GM18498 (cell line): ENCODE measurements around the gene MGME1.

Source experiments
- ATAC-seq: cut with Tn5 transposase; IDR thresholded peaks from one replicate; pipeline ENCODE4 v1.9.1; 2021; ENCODE audit warnings: mild to moderate bottlenecking, moderate library complexity; ENCODE audit not compliant: unreplicated experiment

MGME1 gene, protein sequence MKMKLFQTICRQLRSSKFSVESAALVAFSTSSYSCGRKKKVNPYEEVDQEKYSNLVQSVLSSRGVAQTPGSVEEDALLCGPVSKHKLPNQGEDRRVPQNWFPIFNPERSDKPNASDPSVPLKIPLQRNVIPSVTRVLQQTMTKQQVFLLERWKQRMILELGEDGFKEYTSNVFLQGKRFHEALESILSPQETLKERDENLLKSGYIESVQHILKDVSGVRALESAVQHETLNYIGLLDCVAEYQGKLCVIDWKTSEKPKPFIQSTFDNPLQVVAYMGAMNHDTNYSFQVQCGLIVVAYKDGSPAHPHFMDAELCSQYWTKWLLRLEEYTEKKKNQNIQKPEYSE

GRCh38 chr20:17968366-17969277 is at the start of gene MGME1, which contains the start of gene SNX5:
TSS of gene MGME1 (plus strand) at chr20:17969018. CDS start at chr20:17969860, 842 bp downstream.
TSS of gene SNX5 (minus strand) at chr20:17968794. CDS start at chr20:17968425, 369 bp downstream.
- peak; percentile 78 for ATAC-seq

DNA sequence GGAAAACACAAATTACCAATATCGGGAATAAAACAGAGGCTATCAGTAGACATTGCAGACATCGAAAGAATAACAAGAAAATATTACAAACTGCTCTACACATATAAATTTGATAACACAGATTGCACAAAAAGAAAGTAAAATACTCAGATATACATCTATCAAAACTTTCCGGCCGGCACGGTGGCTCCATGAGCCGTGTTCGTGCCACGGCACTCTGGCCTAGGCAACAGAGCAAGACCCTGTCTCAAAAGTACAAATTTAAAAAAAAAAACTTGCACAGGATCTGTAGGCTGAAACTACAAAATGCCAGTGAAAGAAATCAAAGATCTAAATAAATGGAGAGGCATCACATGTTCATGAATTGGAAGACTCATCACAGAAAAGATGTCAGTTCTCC is 49.7 kb upstream of the MGME1 start:
- no peak for ATAC-seq

DNA sequence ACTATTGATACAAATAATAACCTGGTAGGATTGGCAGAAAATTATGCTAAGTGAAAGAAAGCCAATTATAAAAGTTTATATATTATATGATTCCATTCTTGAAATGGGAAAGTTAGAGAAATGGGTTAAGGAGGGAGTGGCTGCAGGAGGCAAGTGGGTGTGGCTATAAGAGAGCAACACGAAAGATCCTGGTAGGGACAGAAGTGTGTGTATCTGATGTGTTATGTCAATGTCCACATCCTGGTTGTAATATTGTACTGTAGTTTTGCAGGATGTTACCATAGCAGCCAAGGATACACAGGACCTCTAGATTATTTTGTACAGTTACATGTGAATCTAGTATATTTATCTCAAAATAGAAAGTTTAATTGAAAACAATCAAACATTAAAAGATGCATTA is 47.0 kb upstream of the MGME1 start:
- no peak for ATAC-seq

DNA sequence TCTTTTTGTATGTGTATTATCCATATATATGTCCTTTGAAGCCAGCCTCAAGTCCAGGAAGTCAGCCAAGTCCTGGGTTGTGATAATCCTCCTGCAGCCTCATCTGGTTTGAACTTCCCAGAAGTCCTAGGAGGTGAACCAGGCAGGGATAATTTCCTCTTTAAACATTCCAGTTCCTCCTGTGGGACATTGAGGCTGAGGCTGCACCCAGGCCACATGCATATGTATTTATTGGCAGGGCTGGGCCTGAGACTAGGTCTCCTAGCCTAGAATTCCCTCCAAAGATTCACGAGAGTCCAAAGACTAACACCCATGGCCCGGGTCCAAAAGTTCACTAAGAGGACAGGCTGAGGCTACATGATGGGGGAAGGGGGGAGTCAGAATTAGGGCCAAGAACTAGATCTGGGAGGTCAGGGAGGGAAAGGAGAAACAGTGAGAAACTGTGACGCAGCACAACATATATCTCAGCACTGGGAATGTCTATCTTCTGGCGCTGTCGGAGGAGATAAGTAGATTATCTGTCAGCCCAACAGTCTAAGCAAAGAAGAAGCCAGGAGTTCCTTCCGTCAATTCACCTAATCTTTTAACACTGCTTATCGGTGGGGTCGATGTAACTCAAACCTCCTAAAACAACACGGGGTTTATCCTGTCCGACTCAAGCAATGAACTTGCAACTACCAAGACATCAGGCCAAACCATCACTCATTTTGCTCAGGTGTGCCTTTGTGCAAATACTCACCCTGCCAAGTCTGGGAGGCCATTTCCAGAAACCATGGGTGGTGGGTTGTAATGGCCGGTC is 43.5 kb upstream of the MGME1 start:
- no peak for ATAC-seq

DNA sequence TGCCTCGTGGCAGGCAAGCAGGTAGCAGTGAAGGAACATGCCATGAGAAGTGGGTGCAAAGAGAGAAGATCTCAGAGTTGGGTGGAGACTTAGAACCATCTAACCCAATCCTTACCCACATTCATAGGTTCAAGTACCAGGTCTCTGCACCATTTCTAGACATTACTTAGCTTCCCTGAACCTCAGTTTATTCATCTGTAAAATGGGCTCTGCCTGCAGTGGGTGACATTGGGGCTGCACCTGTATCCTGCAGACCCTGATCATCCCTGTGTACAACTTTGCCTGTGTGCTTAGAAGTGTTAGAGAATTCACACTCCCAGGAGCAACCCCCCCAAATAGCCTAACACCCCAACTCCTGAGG is 42.9 kb upstream of the MGME1 start:
- ATAC-seq: no peak

DNA sequence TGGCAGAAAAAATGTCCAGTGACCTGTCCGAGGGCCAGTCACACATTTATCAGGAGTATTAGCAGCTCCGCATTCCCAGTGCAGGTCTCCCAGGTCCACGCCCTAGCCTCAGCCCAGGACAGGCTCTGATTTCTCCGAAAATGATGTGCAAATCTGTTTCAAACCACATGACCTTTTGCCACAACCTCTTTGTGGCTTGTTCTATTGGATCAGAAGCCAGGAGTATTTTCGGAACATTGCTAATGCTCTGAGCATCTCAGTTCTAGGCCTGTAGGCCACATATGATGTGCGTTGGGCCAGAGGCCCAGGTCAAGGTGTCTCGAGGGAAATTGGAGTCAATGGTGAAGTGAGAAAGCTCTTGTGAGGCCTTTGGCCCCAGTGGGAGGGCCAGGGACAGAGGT is 40.6 kb upstream of the MGME1 start:
- ATAC-seq: no peak

GRCh38 chr20:17928633-17929311 is 40.0 kb upstream of the MGME1 start:
- no peak for ATAC-seq

DNA sequence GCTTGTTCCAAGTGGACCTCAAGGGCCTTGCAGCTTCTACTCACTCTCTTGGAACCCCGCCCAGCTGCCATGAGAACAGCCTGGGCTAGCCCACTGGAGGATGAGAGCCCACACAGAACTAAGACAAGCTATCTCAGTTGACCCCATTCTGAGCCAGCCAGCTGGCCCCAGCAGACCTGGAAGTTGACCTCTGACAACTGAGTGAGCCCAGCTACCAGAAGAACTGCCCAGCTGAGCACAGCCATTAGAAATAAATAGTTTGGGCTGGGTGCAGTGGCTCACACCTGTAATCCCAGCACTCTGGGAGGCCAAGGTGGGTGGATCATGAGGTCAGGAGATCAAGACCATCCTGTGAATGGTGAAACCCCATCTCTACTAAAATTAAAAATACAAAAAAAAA is 37.3 kb upstream of the MGME1 start:
- no peak for ATAC-seq

- ATAC-seq: no peak
Observed at GRCh38 chr20:17932396-17932795, 36.4 kb upstream of the MGME1 start.

DNA sequence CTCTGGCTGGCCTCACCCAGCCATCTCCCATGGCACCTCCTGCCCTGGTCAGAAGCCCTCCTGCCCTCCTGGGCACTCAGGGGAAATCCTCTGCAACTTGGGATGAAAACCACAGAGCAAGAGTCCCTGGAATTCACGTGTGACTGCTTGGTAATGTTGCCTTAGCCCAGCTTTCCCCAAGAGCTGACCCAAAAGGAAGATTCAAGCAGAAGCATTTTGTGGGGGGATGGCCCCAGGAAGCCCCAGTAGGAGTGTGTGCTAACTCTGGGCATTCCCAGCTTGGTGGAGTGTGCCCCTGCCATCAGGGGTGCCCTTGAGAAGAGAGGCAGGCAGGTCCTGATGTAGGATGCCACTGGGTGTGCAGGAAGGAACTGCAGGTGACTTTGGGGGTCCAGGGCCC is 35.7 kb upstream of the MGME1 start:
- no peak for ATAC-seq

DNA sequence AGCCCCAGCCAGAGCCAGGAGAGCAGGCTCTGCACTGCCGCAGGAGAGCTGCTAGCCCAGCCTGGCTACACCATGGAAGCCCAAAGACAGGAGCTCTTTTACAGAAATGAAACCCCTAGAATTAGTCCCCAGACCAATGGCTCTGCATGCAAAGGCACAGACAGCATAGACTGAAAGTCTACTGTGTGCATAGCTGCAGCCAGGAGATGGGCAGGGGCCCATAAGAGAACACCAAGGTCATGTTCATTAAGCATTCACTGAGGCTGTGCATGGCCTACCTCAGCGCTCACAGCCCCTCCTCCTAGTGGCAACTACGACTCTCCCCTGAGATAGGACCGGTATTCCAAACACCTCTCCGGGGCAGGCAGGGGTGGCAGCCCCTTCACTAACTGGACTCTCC is 35.1 kb upstream of the MGME1 start:
- peak; percentile 53 for ATAC-seq

DNA sequence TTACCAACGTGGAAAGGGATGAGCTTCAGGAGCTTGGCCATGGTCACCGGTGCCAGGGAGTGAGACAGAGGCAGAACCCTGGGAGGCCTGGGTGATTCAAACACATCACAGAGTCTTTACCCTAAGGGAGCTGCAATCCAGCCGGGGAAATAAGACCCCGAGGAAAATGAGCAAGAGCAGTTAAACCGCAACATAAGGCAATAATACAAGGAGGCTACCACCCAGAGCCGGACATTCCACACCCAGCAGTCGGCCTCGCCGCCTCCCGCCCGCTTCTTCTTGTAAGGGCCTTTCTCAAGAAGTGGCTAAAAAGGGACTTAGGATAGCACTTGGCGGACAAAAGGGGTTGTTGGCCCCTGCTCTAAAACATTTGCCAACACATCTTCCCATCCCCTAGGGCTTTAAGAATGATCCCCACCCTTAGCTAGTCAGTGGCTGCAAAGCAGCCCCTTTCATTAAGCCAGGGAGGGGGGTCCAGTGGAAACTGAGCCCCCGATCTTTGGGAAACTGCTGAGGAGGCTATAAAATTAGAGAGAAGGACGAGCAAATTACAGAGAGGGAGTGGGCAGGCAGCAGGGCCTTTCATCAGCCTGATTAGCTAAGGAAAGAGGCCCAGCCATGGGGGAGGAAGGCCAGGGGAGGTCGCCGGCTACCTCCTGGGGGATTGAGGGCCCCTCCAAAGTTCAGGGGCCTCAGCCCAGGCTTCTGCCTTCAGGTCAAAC is 34.5 kb upstream of the MGME1 start:
- ATAC-seq: no peak

DNA sequence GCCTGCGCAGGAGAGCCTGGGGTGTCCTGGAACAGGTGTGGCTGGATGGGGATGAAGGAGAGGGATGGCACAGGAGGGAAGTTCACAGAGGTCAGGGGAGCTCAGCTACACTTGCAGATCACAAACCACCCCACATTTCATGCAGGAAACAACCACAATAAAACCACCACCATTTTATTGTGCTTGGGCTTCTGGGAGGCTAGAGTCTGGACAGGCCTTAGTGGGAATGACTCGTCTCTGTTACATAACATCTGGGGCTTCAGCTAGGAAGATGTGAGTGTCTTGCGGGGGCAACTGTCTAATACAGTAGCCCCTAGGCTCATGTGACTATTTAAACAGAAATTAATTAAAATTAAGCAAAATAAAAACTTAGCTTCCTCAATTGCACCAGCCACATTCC is 33.6 kb upstream of the MGME1 start:
- no peak for ATAC-seq

DNA sequence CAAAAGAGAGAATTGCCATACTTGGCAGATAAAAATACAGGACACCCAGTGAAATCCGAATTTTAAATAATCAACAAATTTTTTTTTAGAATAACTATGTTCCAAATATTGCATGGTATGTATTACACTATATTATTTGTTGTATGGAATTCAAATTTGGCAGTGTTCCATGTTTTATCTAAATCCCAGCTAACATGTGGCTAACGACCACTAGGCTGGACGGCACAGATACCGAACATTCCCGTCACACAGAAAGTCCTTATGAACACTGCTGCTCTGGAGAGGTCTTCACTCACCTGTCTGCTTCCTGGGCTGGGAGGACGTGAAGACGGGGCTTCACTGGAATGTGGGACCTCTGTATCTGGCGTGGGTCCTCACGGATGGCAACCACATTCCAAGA is 33.1 kb upstream of the MGME1 start:
- ATAC-seq: no peak

- no peak for ATAC-seq
Observed at GRCh38 chr20:17936286-17936760, 32.5 kb upstream of the MGME1 start.

DNA sequence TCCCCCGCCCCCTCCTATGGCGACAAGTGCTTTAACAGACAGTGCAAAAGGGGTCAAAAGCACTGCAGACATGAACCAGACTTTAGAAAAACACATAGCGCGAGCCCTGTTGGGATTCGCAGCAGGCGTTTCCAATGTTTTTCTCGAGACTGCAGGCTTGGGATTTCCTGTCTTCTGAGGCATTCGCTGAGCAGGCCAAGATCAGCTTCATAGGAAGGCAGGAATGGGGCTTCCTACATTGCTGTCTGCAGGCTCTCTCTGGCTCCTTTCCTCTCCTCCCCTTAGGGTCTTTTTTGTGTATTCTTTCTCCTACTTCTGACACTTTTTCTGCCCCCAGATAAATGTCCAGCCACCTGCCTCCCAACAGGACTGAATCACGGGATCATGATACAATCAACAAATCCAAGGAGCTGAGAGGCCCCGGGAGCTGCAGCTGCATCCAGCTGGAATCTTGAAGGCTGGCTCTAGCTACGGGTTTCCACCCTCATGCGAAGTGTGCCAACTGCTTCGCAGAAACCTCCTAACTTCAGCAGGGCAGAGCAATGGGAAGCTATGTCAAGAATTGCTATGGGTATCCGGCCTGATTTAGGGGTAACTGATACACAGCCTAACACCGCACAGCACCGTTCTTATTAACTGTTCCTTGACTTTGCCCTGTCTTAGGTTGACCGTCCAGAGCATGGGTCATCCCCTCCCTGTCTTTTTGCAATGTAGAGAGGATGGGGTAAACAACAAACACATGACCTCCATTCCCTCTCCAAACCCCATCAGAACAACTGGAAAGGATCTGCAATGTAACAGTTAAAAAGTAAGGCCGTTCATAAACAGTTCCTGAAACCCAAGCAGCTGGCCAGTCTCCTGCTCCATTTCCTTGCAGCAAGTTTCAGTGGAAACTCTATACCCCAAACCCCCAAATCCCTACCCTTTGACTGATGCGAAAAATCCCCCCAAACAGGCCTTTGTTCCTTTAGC is 31.8 kb upstream of the MGME1 start:
- ATAC-seq: no peak

DNA sequence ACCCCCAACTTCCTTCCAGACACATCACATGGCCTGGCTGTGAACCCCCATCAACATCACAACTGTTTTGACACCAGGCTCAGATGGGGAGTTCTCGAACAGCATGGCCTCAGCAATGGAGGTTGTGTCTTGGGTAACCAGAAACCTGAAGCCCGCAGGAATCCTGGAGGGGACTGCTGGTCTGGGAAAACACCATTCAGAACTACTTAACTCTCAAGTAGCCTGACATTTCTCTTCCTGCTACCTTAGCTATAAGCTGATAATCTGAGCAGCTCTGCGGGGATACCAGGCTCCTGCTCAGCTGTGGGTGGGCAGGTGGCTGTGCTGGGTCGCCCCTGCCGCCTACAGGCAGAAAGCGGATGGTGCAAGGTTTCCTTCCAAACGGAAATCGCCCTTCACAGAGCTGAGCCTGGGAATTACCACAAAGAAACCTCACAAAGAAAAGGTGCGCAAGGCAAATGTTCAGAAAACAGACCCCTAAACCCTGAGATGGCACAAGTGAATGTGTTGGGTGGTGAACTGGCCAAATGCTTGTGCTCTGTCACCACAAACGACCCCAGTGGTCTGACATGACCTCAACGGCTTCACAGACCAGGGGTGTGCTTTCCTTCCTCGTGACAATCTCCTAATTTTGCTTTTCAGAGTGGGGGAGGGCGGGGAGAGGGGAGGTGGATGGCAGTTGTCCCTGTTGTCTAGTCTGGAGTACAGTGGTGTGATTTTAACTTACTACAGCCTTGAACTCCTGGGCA is 29.8 kb upstream of the MGME1 start:
- ATAC-seq: peak; percentile 77

- ATAC-seq: no peak
Observed at GRCh38 chr20:17939622-17940223, 29.1 kb upstream of the MGME1 start.
